ENCODE measurements around the gene PPA2.
A peak's percentile ranks its signal among the peaks of the same experiment; 100 is the strongest.
"Not testable (repeated sequence)": the region's sequence is repeated elsewhere in the genome, so short reads cannot be mapped to it uniquely, and the experiment has no call there.

The PPA2 gene

GRCh38 chr4:105415281-105415744 lies 58.5 kb downstream of the PPA2 start:
- DNase-seq, result no peak
- in situ Hi-C loops (cut with HindIII; ENCODE audit: low pct_ligation_motif_present, low pct_unique_long_range_greater_than_20kb, low sequenced_read_pairs), result no loop called here

GRCh38 chr4:105414316-105414715 lies 59.5 kb downstream of the PPA2 start:
- no peak for DNase-seq
- in situ Hi-C loops (cut with HindIII; ENCODE audit: low pct_ligation_motif_present, low pct_unique_long_range_greater_than_20kb, low sequenced_read_pairs), result no loop called here

- DNase-seq; in situ Hi-C loops (cut with HindIII; ENCODE audit: low pct_ligation_motif_present, low pct_unique_long_range_greater_than_20kb, low sequenced_read_pairs): not testable (repeated sequence)
Measured at GRCh38 chr4:105409135-105409534, 64.7 kb downstream of the PPA2 start.

GRCh38 chr4:105400901-105401677 lies 72.8 kb downstream of the PPA2 start:
- in situ Hi-C loops (cut with HindIII; ENCODE audit: low pct_ligation_motif_present, low pct_unique_long_range_greater_than_20kb, low sequenced_read_pairs), result no loop called here
- no peak for DNase-seq

- in situ Hi-C loops (cut with HindIII; ENCODE audit: low pct_ligation_motif_present, low pct_unique_long_range_greater_than_20kb, low sequenced_read_pairs), result no loop called here
- peak; percentile 52 for DNase-seq
Measured at GRCh38 chr4:105399532-105400161, 74.2 kb downstream of the PPA2 start.

- DNase-seq, result no peak
- in situ Hi-C loops (cut with HindIII; ENCODE audit: low pct_ligation_motif_present, low pct_unique_long_range_greater_than_20kb, low sequenced_read_pairs), result no loop called here
Measured at GRCh38 chr4:105392858-105393257, 81.0 kb downstream of the PPA2 start.

GRCh38 chr4:105389167-105389566 lies 84.7 kb downstream of the PPA2 start:
- in situ Hi-C loops (cut with HindIII; ENCODE audit: low pct_ligation_motif_present, low pct_unique_long_range_greater_than_20kb, low sequenced_read_pairs), result no loop called here
- no peak for DNase-seq

GRCh38 chr4:105387466-105387865 lies 86.4 kb downstream of the PPA2 start:
- no peak for DNase-seq
- in situ Hi-C loops (cut with HindIII; ENCODE audit: low pct_ligation_motif_present, low pct_unique_long_range_greater_than_20kb, low sequenced_read_pairs), result no loop called here

GRCh38 chr4:105386012-105386411 lies 87.8 kb downstream of the PPA2 start:
- DNase-seq, result no peak
- in situ Hi-C loops (cut with HindIII; ENCODE audit: low pct_ligation_motif_present, low pct_unique_long_range_greater_than_20kb, low sequenced_read_pairs), result no loop called here

- in situ Hi-C loops (cut with HindIII; ENCODE audit: low pct_ligation_motif_present, low pct_unique_long_range_greater_than_20kb, low sequenced_read_pairs), result no loop called here
- DNase-seq, result no peak
Measured at GRCh38 chr4:105374071-105374470, 99.8 kb downstream of the PPA2 start.

GRCh38 chr4:105373324-105373723 lies 100.5 kb downstream of the PPA2 start:
- DNase-seq, result no peak
- in situ Hi-C loops (cut with HindIII; ENCODE audit: low pct_ligation_motif_present, low pct_unique_long_range_greater_than_20kb, low sequenced_read_pairs), result no loop called here

- no peak for DNase-seq
- in situ Hi-C loops (cut with HindIII; ENCODE audit: low pct_ligation_motif_present, low pct_unique_long_range_greater_than_20kb, low sequenced_read_pairs), result no loop called here
Measured at GRCh38 chr4:105369988-105370387, 103.9 kb downstream of the PPA2 start.

- in situ Hi-C loops (cut with HindIII; ENCODE audit: low pct_ligation_motif_present, low pct_unique_long_range_greater_than_20kb, low sequenced_read_pairs), result no loop called here
- no peak for DNase-seq
Measured at GRCh38 chr4:105361053-105361452, 112.8 kb downstream of the PPA2 start.

GRCh38 chr4:105357258-105357980 lies 116.4 kb downstream of the PPA2 start:
- in situ Hi-C loops (cut with HindIII; ENCODE audit: low pct_ligation_motif_present, low pct_unique_long_range_greater_than_20kb, low sequenced_read_pairs), result no loop called here
- DNase-seq, result no peak

GRCh38 chr4:105356194-105356593 lies 117.7 kb downstream of the PPA2 start:
- in situ Hi-C loops (cut with HindIII; ENCODE audit: low pct_ligation_motif_present, low pct_unique_long_range_greater_than_20kb, low sequenced_read_pairs), result no loop called here
- DNase-seq, result no peak

GRCh38 chr4:105352826-105353225 lies 121.0 kb downstream of the PPA2 start:
- DNase-seq, result no peak
- in situ Hi-C loops (cut with HindIII; ENCODE audit: low pct_ligation_motif_present, low pct_unique_long_range_greater_than_20kb, low sequenced_read_pairs), result no loop called here

GRCh38 chr4:105351861-105352260 lies 122.0 kb downstream of the PPA2 start:
- no peak for DNase-seq
- in situ Hi-C loops (cut with HindIII; ENCODE audit: low pct_ligation_motif_present, low pct_unique_long_range_greater_than_20kb, low sequenced_read_pairs), result no loop called here

GRCh38 chr4:105350859-105351490 lies 122.9 kb downstream of the PPA2 start:
- in situ Hi-C loops (cut with HindIII; ENCODE audit: low pct_ligation_motif_present, low pct_unique_long_range_greater_than_20kb, low sequenced_read_pairs), result no loop called here
- no peak for DNase-seq

GRCh38 chr4:105348719-105349118 lies 125.1 kb downstream of the PPA2 start:
- in situ Hi-C loops (cut with HindIII; ENCODE audit: low pct_ligation_motif_present, low pct_unique_long_range_greater_than_20kb, low sequenced_read_pairs), result no loop called here
- no peak for DNase-seq
